ENCODE results near the gene ZCCHC4. TPM values are rescaled to one million over a fixed set of nuclear protein-coding genes. Genes with fewer than 3 reads are reported as not detected.

Gene ZCCHC4
- total and polyA plus RNA-seq, 2 of the 4 experiments (the other 2 are of a cell fraction): 7.9 to 8.1 TPM

- Histone ChIP-seq H4K5ac (ENCODE audit: low read depth, low read length) (no peak overlapping the region), H3K9ac (ENCODE audit: low read depth, low read length) (no peak overlapping the region), H3K4me1 (ENCODE audit: control insufficient read depth, insufficient read depth, low read length) (no peaks in the 10 kb centered on the region), H3K4ac (ENCODE audit: low read depth, low read length) (no peak overlapping the region), H3K4me3 (ENCODE audit: insufficient read depth, low read depth, low read length) (no peak overlapping the region), H2AK9ac (replicated peaks; ENCODE audit: low read depth, low read length, poor library complexity) (no peak overlapping the region), H3K27me3 (ENCODE audit: control insufficient read depth, insufficient read depth, low read length) (no peaks in the 10 kb centered on the region), H2BK20ac (ENCODE audit: low read depth, low read length) (no peak overlapping the region), H3K56ac (ENCODE audit: extremely low read depth, insufficient read depth, low read length) (no peak overlapping the region), H3K23ac (ENCODE audit: low read depth, low read length) (no peak overlapping the region), H2BK5ac (ENCODE audit: low read depth, low read length, poor library complexity, severe bottlenecking) (no peak overlapping the region), H4K8ac (ENCODE audit: low read depth in 2 of 2, low read length in 2 of 2) (no peak overlapping the region), H3K79me1 (ENCODE audit: low read depth in 1 of 2, low read length in 2 of 2) (peaks cover 13 to 14% of the 10 kb centered on the region in 2 experiments), H2AK5ac (ENCODE audit: low read depth, low read length) (no peak overlapping the region), H3K18ac (ENCODE audit: low read depth, low read length) (no peak overlapping the region), H4K91ac (ENCODE audit: insufficient read depth, low read depth, low read length) (no peak overlapping the region), H4K20me1 (ENCODE audit: insufficient read depth, low read length) (no peaks in the 10 kb centered on the region), H3K9me1 (ENCODE audit: insufficient read depth, low read length) (peaks cover 11% of the 10 kb centered on the region), H2BK120ac (ENCODE audit: low read depth, low read length) (no peak overlapping the region), H2BK15ac (ENCODE audit: low read depth, low read length) (no peak overlapping the region), H3K27ac (ENCODE audit: insufficient read depth, low read length) (no peak overlapping the region), H2AFZ (replicated peaks; ENCODE audit: low read length, poor library complexity) (no peak overlapping the region), H3K14ac (replicated peaks; ENCODE audit: low read depth, low read length) (no peak overlapping the region), H3K9me3 (ENCODE audit: control insufficient read depth, insufficient read depth, low read length) (no peaks in the 10 kb centered on the region), H3K36me3 (ENCODE audit: control insufficient read depth, insufficient read depth, low read length) (peaks cover 19% of the 10 kb centered on the region), H3K4me2 (ENCODE audit: low read depth, low read length) (no peak overlapping the region)
- intact Hi-C loops (cut with micrococcal nuclease) (no loop called here), in situ Hi-C loops (cut with MboI; ENCODE audit: low sequenced_read_pairs) (no loop called here), dilution Hi-C loops (cut with HindIII; ENCODE audit: low sequenced_read_pairs, unreplicated experiment) (no loop called here)
- no peak for ATAC-seq (ENCODE audit: low read depth)
- no peak for DNase-seq
- ChIA-PET POLR2A (ENCODE audit: unreplicated experiment) (no interaction called here), CTCF (no interaction called here)
- no TSS peak for BruUV-seq (replicated peaks)
- WGBS, 2 experiments (ENCODE audit: extremely low coverage in 2 of 2, insufficient read length in 1 of 2): no CpG with 5 or more reads among the region's 2 CpGs
- TF ChIP-seq CEBPB (IDR thresholded peaks at IDR 0.05; ENCODE audit: low read depth, low read length) (no peak), BHLHE40 (IDR thresholded peaks at IDR 0.05; ENCODE audit: low read depth, low read length) (no peak), RCOR1 (IDR thresholded peaks at IDR 0.05; ENCODE audit: insufficient replicate concordance, low read length) (no peak)
Measured at GRCh38 chr4:25383647-25384046, 71.1 kb downstream of the ZCCHC4 start.

Data from IMR-90 (cell line).